Mesenteric fat pad (tissue), 1 donor: ENCODE data around the gene ELMO1. TPM values are rescaled to one million over a fixed set of nuclear protein-coding genes. Genes with fewer than 3 reads are reported as not detected.

Experiments
- DNase-seq: peaks from one replicate; pipeline ENCODE4 v3.0.0-alpha.2; 2020; ENCODE audit warnings: low spot score
- total RNA-seq: library from RNA; stranded (reverse); fragmentation: NEBNext Ultra II Directional; extraction: Animal tissue kit (Norgen Biotek cat#: 25700); gene quantifications from one replicate; pipeline ENCODE4 v1.2.1, GENCODE V29; 2021
- donor health status: DM: yes; HTN: yes; CAD: no.

The ELMO1 gene
- total RNA-seq, 1 donor from 2014 or later: 48.9 TPM

DNA sequence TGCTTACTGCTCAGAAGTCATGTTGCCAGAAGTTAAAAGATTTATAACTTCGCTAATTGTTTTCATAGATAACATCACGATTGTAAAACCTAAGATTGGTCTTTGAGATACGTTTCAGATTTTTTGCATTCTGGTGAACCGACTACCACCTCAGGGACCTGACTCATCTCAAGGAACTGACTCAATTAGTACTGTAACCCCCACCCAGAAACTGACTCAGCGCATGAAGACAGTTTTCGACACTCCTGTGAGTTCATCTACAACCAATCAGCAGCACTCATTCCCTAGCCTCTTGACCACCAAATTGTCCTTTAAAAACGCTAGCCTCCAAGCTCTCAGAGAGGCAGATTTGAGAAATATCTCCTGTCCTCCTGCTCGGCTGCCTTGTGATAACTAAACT lies 72.3 kb downstream of the ELMO1 start:
- DNase-seq: no peak

GRCh38 chr7:37372750-37373149 lies 75.9 kb downstream of the ELMO1 start:
- DNase-seq: no peak

GRCh38 chr7:37371755-37372154 lies 76.9 kb downstream of the ELMO1 start:
- no peak for DNase-seq

DNA sequence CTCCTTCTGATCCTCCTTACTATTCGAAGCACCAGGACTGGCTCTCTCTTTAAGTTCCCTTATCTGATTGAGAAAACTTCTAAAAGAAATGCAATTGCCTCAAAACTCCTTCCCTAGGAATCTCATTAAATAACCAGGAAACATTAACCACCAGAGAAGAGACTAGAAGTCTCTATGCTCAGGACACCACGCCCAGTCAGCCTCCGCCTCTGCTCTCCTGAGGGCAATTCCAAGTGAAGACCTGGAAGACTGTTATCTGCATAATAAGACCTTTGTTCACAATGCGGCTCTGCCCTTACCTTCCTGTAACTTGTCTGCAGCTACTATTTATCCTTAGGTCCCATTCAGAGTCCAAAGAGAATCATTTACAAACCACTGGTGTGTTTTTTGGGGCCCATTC lies 78.8 kb downstream of the ELMO1 start:
- DNase-seq: no peak

DNA sequence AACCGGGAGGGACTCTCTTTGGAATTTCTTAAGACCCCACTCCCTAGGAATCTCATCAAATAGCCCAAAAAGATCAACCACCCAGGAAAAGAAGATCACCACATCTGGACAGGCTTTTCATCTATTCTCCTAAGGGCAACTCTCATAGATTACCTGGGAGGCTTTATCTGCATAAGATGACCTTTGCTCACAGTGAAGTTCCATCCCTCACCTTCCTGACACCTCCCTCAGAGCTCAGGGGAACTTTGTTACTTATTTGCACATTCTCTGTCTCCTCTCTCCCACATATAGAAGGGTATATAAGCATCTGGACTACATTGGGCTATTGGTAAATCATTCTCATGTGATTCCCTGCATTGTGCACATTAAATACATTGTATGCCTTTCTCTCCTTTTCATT lies 80.1 kb downstream of the ELMO1 start:
- DNase-seq: no peak

DNA sequence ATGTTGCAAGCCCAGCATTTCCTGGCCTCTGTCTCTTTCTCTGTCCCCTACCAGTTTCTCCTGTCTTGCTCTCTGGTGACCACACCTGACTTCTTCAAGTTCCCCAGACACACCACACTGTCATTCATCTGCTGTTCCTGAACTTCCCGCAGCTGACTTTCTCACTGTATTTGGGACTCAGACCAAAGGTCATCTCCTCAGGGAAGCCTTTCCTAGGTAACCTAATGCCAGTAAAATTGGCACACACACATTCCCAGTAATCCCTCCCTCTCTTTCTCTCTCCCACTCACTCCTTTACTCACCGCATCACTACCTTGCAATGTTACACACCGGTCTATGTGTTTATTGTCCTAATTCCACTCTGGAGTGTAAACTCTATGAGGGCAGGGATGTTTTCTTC lies 81.7 kb downstream of the ELMO1 start:
- no peak for DNase-seq

GRCh38 chr7:37366445-37366844 lies 82.2 kb downstream of the ELMO1 start:
- no peak for DNase-seq

GRCh38 chr7:37365405-37365804 lies 83.3 kb downstream of the ELMO1 start:
- no peak for DNase-seq

- DNase-seq: no peak
Measured at GRCh38 chr7:37364856-37365255, 83.8 kb downstream of the ELMO1 start.

GRCh38 chr7:37363536-37364491 lies 84.8 kb downstream of the ELMO1 start:
- no peak for DNase-seq

GRCh38 chr7:37362802-37363201 lies 85.9 kb downstream of the ELMO1 start:
- DNase-seq: no peak

GRCh38 chr7:37360484-37360883 lies 88.2 kb downstream of the ELMO1 start:
- DNase-seq: no peak

DNA sequence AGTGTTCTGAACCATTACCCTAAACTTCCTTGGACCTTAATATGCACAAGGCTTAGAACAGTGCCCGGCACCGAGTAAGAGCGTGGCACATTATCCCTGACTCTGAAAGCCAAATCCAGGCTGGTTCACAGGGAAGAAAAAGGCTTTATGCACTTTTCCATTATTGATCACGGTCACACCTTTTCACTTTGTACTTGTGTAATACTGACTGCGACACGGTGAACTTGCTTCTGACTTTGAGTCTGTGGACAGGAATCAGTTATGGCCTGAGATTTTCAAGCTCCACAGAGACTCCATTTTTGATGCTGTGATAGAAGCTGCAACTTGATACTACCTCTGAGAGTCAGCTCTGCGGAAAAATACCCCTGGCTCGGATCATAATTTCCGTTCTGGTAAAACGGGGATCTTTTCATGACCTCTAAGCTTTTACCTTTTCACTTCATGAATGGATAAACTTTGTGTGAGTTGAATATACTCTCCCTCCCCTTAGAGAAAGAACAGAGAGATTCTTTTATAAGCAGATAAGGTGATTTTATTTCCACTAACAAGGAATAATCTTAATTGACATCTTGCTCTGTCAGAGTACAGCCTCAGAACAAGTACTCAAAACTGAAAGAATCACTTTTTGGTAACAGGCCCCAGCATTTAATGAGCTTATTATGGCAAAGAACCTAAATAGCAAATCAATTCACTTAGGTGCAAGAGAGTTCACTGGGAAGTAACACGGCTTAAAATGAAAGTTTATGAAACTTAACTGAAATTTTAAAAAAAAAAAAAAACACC lies 88.8 kb downstream of the ELMO1 start:
- no peak for DNase-seq

DNA sequence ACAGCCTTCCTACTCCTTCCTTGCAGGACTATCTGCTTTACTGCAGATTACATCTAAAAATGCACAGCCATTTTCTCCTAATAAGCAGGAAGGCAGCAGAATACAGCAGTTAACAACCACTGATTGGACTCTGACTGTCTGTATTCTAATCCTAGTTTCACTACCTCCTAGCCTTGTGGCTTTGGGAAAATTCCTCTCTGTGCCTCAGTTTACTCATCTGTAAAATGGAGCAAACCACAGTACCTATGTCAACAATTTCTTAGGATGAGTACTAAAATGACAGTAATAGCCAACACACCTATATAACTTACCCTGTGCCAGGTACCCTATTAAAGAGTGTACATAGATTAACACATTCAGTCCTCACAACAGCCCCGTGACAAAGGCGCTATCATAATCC lies 89.5 kb downstream of the ELMO1 start:
- DNase-seq: no peak

- DNase-seq: no peak
Measured at GRCh38 chr7:37357637-37357996, 91.0 kb downstream of the ELMO1 start.

- DNase-seq: no peak
Measured at GRCh38 chr7:37356911-37357636, 91.6 kb downstream of the ELMO1 start.

- DNase-seq: no peak
Measured at GRCh38 chr7:37354656-37355131, 94.0 kb downstream of the ELMO1 start.

DNA sequence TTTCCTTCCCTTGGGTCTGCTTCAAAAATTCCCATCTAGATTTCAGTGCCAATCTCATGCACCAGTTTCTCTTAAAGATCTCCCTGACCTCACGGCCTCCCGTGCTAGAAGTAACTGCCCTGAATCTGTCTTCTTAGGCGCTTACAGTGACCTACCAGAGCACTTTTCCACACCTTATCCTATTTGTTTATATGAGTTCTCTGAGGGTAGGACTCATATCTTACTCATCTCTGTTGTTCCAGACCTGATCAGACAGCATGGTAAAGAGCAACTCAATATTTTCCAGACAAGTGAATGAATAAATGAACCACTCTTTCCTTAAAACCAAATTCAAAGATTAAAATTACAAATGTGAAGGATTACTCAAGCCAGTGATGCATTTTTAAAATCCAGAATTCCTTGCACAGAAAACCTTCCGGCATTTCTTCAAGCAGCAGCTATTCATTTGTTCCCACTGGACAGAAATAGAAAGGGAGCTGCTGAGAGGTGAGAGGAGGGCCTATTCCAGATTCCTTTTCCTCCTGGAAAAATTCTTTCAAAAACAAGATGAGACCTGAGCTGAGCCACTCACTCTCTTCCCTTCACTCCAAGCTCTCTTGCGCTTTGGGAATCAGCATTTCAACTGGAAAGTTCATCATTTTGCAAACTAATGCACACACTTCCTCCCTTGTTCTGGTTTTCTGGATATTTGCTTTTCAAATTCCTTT lies 94.6 kb downstream of the ELMO1 start:
- DNase-seq: no peak

DNA sequence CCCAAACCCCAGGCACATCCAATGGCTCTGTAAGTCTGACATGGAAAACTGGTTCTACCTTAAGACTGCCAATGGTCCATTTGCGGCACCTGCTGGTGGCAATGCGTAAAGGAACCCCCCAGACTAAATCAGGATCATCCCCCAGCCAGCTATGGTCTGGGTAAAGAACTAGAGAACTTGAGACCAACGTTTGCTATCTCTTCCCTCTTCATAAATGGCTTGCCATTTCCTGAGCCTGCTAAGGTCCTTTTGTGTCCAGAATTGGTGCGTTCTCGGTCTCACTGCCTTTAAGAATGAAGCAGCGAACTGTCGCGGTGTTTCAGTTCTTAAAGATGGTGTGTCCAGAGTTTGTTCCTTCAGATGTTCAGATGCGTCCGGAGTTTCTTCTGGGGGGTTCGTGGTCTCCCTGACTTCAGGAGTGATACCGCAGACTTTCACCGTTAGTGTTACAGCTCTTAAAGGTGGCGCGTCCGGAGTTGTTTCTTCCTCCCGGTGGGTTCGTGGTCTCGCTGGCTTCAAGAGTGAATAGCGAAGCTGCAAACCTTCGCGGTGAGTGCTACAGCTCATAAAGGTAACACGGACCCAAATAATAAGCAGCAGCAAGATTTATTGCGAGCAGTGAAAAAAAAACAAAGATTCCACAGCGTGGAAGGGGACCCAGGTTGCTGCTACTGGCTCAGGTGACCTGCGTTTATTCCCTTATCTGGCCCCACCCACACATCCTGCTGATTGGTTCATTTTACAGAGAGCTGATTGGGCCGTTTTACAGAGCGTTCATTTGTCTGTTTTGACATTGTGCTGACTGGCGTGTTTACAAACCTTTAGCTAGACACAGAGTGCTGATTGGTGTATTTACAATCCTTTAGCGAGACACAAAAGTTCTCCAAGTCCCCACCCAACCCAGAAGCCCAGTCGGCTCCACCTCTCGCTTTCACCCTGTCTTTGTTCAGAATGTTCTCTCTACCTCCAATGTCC lies 95.4 kb downstream of the ELMO1 start:
- no peak for DNase-seq
